MM.1S (cell line): ENCODE results near the gene GPR3.

Experiments
- DNase-seq: peaks from one replicate; pipeline ENCODE4 v3.0.0-alpha.2; 2015
- H2AFZ ChIP-seq: fragments of 300-600 bp; sonication (generic); 2 replicates; pipeline ENCODE4 v1.6.0; 2016; ENCODE audit warnings: antibody characterized with exemption, low read length
- H3F3A ChIP-seq: fragments of 300-600 bp; sonication (generic); 2 replicates; pipeline ENCODE4 v1.6.1; 2016; ENCODE audit warnings: mild to moderate bottlenecking, antibody characterized with exemption, low read length, moderate library complexity, mixed read lengths; ENCODE audit not compliant: insufficient read depth
- H3K27ac ChIP-seq: fragments of 300-600 bp; sonication (generic); 2 replicates; pipeline ENCODE4 v1.5.1; 2016; ENCODE audit warnings: mild to moderate bottlenecking, low read length
- H3K27me3 ChIP-seq: fragments of 300-600 bp; sonication (generic); replicated peaks from 2 replicates; pipeline ENCODE4 v1.6.0; 2016; ENCODE audit warnings: low read length; ENCODE audit not compliant: insufficient read depth
- H3K36me3 ChIP-seq: fragments of 300-600 bp; sonication (generic); replicated peaks from 2 replicates; pipeline ENCODE4 v1.6.1; 2016; ENCODE audit warnings: mild to moderate bottlenecking, low read length, mixed read lengths; ENCODE audit not compliant: insufficient read depth
- H3K4me1 ChIP-seq: fragments of 300-600 bp; sonication (generic); 2 replicates; pipeline ENCODE4 v1.6.1; 2016; ENCODE audit warnings: low read length, mixed read lengths
- H3K4me2 ChIP-seq: fragments of 300-600 bp; sonication (generic); 2 replicates; pipeline ENCODE4 v1.6.0; 2016; ENCODE audit warnings: low read depth, low read length
- H3K4me3 ChIP-seq: fragments of 300-600 bp; sonication (generic); 2 replicates; pipeline ENCODE4 v1.5.1; 2016; ENCODE audit warnings: low read length, mixed read lengths
- H3K79me2 ChIP-seq: fragments of 300-600 bp; sonication (generic); 2 replicates; pipeline ENCODE4 v1.6.1; 2016; ENCODE audit warnings: mixed run types, low read length, mixed read lengths
- H3K9ac ChIP-seq: fragments of 300-600 bp; sonication (generic); 2 replicates; pipeline ENCODE4 v1.6.1; 2016; ENCODE audit warnings: low read length, mixed read lengths
- H3K9me2 ChIP-seq: fragments of 300-600 bp; sonication (generic); replicated peaks from 2 replicates; pipeline ENCODE4 v1.6.1; 2016; ENCODE audit warnings: mild to moderate bottlenecking, low read length, mixed read lengths; ENCODE audit not compliant: insufficient read depth
- H3K9me3 ChIP-seq: fragments of 300-600 bp; sonication (generic); replicated peaks from 2 replicates; pipeline ENCODE4 v1.6.1; 2016; ENCODE audit warnings: mild to moderate bottlenecking, low read length, mixed read lengths; ENCODE audit not compliant: insufficient read depth
- H4K20me1 ChIP-seq: fragments of 300-600 bp; sonication (generic); 2 replicates; pipeline ENCODE4 v1.6.1; 2016; ENCODE audit warnings: mild to moderate bottlenecking, low read length, moderate library complexity, mixed read lengths; ENCODE audit not compliant: insufficient read depth
- EZH2 ChIP-seq: fragments of 300-600 bp; sonication (generic); optimal IDR thresholded peaks from 2 replicates; pipeline ENCODE3; 2017; ENCODE audit warnings: low read depth, mild to moderate bottlenecking, antibody characterized with exemption, low read length, mixed read lengths
- EZH2phosphoT487 ChIP-seq: fragments of 300-600 bp; sonication (generic); IDR thresholded peaks from 2 replicates; pipeline ENCODE4 v1.6.1; 2018; ENCODE audit warnings: antibody characterized with exemption, low read length
- TF ChIP-seq, protein P1 (sequence below): fragments of 300-600 bp; sonication (generic); IDR thresholded peaks from 2 replicates; pipeline ENCODE4 v1.5.1; 2016; ENCODE audit warnings: antibody characterized with exemption, low read length, mixed read lengths

The GPR3 gene

DNA sequence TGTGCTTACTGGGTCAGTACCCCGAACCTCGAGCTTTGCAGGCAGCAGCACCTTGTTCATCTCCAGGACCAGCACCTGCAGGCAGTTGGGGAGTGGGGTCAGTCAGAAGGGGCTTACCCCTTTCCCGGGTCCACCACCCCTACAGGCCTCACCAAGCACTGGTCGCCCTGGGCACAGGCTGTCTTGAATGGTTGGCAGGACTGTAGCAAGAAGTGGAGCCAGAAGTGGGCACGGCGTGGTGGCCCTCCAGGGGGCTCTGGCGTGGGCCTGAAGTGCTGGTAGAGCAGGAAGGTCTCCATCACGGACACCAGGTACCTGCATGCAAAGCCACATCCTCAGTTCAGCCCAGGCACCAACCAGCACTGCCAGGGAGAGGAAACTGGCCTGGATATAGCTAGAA is 30.9 kb upstream of the GPR3 start:
- H4K20me1 ChIP-seq = no peaks in the 10 kb centered on the region
- no peak overlapping the region for H3K4me2 ChIP-seq
- peaks cover 17% of the 10 kb centered on the region for H3K27me3 ChIP-seq
- H3K27ac ChIP-seq = no peak overlapping the region
- no peaks in the 10 kb centered on the region for H3K36me3 ChIP-seq
- H2AFZ ChIP-seq = no peak overlapping the region
- no peak for DNase-seq
- TF ChIP-seq EZH2phosphoT487 (no peak), EZH2 (no peak)
- TF ChIP-seq, protein P1, sequence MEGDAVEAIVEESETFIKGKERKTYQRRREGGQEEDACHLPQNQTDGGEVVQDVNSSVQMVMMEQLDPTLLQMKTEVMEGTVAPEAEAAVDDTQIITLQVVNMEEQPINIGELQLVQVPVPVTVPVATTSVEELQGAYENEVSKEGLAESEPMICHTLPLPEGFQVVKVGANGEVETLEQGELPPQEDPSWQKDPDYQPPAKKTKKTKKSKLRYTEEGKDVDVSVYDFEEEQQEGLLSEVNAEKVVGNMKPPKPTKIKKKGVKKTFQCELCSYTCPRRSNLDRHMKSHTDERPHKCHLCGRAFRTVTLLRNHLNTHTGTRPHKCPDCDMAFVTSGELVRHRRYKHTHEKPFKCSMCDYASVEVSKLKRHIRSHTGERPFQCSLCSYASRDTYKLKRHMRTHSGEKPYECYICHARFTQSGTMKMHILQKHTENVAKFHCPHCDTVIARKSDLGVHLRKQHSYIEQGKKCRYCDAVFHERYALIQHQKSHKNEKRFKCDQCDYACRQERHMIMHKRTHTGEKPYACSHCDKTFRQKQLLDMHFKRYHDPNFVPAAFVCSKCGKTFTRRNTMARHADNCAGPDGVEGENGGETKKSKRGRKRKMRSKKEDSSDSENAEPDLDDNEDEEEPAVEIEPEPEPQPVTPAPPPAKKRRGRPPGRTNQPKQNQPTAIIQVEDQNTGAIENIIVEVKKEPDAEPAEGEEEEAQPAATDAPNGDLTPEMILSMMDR = no peak
- no peak overlapping the region for H3K4me3 ChIP-seq
- no peaks in the 10 kb centered on the region for H3K9me3 ChIP-seq
- peaks cover 4% of the 10 kb centered on the region for H3K4me1 ChIP-seq
- H3K79me2 ChIP-seq = no peaks in the 10 kb centered on the region
- H3F3A ChIP-seq = peaks cover 3% of the 10 kb centered on the region; the same call in 1 of the 2 replicates
- H3K9me2 ChIP-seq = no peaks in the 10 kb centered on the region
- no peak overlapping the region for H3K9ac ChIP-seq

DNA sequence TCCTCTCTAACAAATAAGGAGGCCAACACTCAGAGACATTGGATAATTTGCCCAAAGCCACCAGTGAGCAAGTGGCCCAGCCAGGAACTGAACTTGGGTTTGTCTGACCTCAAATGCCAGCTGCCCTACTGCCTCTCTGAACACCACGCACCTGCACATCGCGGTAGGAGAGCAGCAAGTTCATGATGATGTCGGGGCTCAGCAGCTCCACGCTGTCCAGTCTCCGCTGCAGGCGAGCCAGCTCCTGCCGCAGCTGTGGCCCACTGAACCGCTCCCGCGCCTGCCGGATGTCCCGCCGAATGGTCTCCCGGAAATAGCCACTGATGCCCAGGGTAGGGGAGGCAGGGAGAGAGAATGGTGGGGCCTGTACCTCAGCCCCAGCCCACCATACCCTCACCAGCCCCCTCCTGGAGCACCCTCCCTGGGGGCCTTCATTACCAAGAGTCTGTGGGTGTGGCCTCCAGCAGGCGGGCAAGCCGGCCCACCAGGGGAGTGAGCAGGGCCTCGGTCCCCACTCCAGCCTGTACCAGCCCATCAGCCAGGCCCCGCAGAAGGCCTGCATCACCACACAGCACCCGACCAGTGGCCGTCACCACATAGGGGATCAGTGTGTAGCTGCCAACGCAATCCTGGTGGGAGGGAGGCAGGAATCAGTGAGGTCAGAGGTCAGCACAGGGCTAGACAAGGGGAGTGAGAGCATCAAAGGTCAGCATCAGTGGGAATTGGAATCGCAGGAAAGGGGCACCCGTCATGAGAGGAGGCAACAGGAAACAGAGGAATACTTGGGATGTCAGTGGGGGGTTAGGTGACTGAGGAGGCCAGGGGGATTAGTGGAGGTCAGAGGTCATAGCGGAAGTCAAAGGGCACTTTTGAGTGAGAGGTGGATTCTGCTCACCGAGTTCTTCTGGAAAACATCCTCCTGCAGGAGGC is 28.4 kb upstream of the GPR3 start:
- Histone ChIP-seq H3K79me2 (no peaks in the 10 kb centered on the region), H3K9me2 (no peaks in the 10 kb centered on the region), H3K9ac (no peak overlapping the region), H3K4me3 (no peak overlapping the region), H4K20me1 (no peaks in the 10 kb centered on the region), H3K36me3 (no peaks in the 10 kb centered on the region), H3K27me3 (peaks cover 8% of the 10 kb centered on the region; the same call in 1 of the 2 replicates), H2AFZ (no peak overlapping the region), H3K4me1 (peaks cover 8% of the 10 kb centered on the region), H3K4me2 (no peak overlapping the region), H3F3A (peaks cover 3% of the 10 kb centered on the region; the same call in 1 of the 2 replicates), H3K27ac (no peak overlapping the region), H3K9me3 (no peaks in the 10 kb centered on the region)
- DNase-seq = no peak
- TF ChIP-seq EZH2 = no peak
- TF ChIP-seq, protein P1 = no peak
- no peak for TF ChIP-seq EZH2phosphoT487

DNA sequence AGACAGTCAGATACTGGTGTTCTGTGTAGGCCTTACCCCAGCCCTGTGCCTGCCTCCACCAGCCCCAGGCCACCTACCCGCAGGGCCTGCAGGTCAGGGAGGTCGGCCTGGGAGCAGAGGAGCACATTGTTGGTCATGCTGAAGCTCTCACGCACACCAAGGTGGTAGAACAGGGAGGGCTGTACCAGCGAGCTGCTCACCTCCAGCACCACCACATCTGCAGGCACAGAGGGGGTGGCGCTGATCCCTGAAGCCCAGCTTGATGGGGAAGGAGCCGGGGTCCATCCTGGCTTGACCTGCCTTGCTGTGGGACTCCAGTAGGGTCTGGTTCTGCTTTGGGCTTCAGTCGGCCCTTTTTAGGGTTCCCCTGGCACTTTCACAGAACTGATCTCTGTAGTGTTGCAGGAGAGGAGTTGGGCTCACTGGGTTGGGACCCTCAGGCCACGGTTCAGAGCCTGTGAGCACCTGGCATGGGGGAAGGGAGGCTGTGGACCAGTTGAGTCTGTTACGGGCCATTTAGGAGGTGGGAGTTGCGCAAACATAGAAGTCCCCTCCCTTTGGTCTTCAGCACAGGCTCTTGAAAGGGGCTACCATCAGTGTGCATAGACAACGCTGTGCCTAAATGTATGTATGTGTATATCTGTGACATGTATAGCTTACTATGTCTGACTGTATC is 27.6 kb upstream of the GPR3 start:
- H3F3A ChIP-seq = peaks cover 3% of the 10 kb centered on the region; the same call in 1 of the 2 replicates
- peak overlapping the region; percentile 95 for H2AFZ ChIP-seq
- H3K9me2 ChIP-seq = no peaks in the 10 kb centered on the region
- no peaks in the 10 kb centered on the region for H3K9me3 ChIP-seq
- H3K27ac ChIP-seq = no peak overlapping the region
- peak overlapping the region; percentile 45 for H3K4me3 ChIP-seq
- 0 out of 2 replicates have a peak, but pooled peaks cover under 1% of the 10 kb centered on the region for H3K27me3 ChIP-seq
- peaks cover 8% of the 10 kb centered on the region for H3K4me1 ChIP-seq
- no peaks in the 10 kb centered on the region for H4K20me1 ChIP-seq
- no peaks in the 10 kb centered on the region for H3K36me3 ChIP-seq
- TF ChIP-seq, protein P1 = no peak
- TF ChIP-seq EZH2 = no peak
- no peak for TF ChIP-seq EZH2phosphoT487
- no peak for DNase-seq
- no peak overlapping the region for H3K9ac ChIP-seq
- H3K79me2 ChIP-seq = no peaks in the 10 kb centered on the region
- H3K4me2 ChIP-seq = peak overlapping the region; percentile 99
